ENCODE measurements around the gene POLR2E. TPM values are rescaled to one million over a fixed set of nuclear protein-coding genes. Genes with fewer than 3 reads are reported as not detected.

POLR2E gene
- total RNA-seq, 1 experiment from 2014 or later: 261 TPM

GRCh38 chr19:1047696-1048147 lies 47.5 kb downstream of the POLR2E start:
- H3K27ac ChIP-seq (ENCODE audit: insufficient read length, low read depth, low read length): no peak overlapping the region
- no peak overlapping the region for H3K23ac ChIP-seq (ENCODE audit: insufficient read length, low read depth, low read length)
- H3K23me2 ChIP-seq (ENCODE audit: insufficient read length, low read depth, low read length, poor library complexity, severe bottlenecking): no peaks in the 10 kb centered on the region
- H3K56ac ChIP-seq (ENCODE audit: insufficient read length, low read depth, low read length): no peak overlapping the region
- no peak overlapping the region for H3K4ac ChIP-seq (ENCODE audit: low read depth, low read length)
- H4K8ac ChIP-seq (replicated peaks; ENCODE audit: insufficient read length, low read depth, low read length): no peak overlapping the region
- no peak overlapping the region for H2BK12ac ChIP-seq (ENCODE audit: insufficient read length, low read depth, low read length)
- DNase-seq: peak; percentile 76
- Mint-ChIP-seq H3K36me3 (ENCODE audit: insufficient read depth in 1 of 3, low read depth in 3 of 3) (peaks cover 0 to 12% (median 2%) of the 10 kb centered on the region in 3 experiments; a peak in 2 of 7 replicates), H3K27me3 (ENCODE audit: low read depth) (no peaks in the 10 kb centered on the region), H3K4me3 (no peak overlapping the region), H3K4me1 (peaks cover 2 to 17% of the 10 kb centered on the region in 2 experiments; a peak in 3 of 4 replicates), H3K9me3 (no peaks in the 10 kb centered on the region), H3K27ac (no peak overlapping the region)
- TF ChIP-seq, protein P1, sequence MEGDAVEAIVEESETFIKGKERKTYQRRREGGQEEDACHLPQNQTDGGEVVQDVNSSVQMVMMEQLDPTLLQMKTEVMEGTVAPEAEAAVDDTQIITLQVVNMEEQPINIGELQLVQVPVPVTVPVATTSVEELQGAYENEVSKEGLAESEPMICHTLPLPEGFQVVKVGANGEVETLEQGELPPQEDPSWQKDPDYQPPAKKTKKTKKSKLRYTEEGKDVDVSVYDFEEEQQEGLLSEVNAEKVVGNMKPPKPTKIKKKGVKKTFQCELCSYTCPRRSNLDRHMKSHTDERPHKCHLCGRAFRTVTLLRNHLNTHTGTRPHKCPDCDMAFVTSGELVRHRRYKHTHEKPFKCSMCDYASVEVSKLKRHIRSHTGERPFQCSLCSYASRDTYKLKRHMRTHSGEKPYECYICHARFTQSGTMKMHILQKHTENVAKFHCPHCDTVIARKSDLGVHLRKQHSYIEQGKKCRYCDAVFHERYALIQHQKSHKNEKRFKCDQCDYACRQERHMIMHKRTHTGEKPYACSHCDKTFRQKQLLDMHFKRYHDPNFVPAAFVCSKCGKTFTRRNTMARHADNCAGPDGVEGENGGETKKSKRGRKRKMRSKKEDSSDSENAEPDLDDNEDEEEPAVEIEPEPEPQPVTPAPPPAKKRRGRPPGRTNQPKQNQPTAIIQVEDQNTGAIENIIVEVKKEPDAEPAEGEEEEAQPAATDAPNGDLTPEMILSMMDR (conservative IDR thresholded peaks at IDR 0.05): no peak
- H4K91ac ChIP-seq (ENCODE audit: insufficient read length, low read depth, low read length): no peak overlapping the region
- H2BK120ac ChIP-seq (ENCODE audit: low read depth, low read length, poor library complexity, severe bottlenecking): no peak overlapping the region
- H3K9me3 ChIP-seq (ENCODE audit: control insufficient read depth, low read depth, low read length): no peaks in the 10 kb centered on the region
- no peak overlapping the region; the same call in 1 of the 2 replicates for H3K14ac ChIP-seq (ENCODE audit: insufficient read depth, low read length)
- no peak overlapping the region for H3K4me2 ChIP-seq (ENCODE audit: insufficient read depth, insufficient read length, low read length)
- no peak overlapping the region for H3K9ac ChIP-seq (ENCODE audit: extremely low read depth, insufficient read length, low read length)
- no peak overlapping the region for H4K5ac ChIP-seq (ENCODE audit: insufficient read length, low read depth, low read length)
- H3T11ph ChIP-seq (ENCODE audit: low read length): no peak overlapping the region
- no peak overlapping the region for H2AK5ac ChIP-seq (ENCODE audit: insufficient read length, low read length)
- no peak overlapping the region for H2BK20ac ChIP-seq (ENCODE audit: low read depth, low read length, poor library complexity, severe bottlenecking)
- no CpG with 5 or more reads among the region's 20 CpGs for WGBS (ENCODE audit: extremely low coverage, insufficient read length, low lambda C conversion rate)
- no peaks in the 10 kb centered on the region for H3K79me2 ChIP-seq (ENCODE audit: insufficient read depth, low read length)
- H3K18ac ChIP-seq (ENCODE audit: insufficient read length, low read depth, low read length): no peak overlapping the region
- no peak overlapping the region for H2AFZ ChIP-seq (ENCODE audit: low read length)
- no peaks in the 10 kb centered on the region for H4K20me1 ChIP-seq (ENCODE audit: control insufficient read depth, insufficient read depth, insufficient read length)
- no peak overlapping the region for H2BK5ac ChIP-seq (ENCODE audit: insufficient read length, low read length)
- no peaks in the 10 kb centered on the region for H3K79me1 ChIP-seq (ENCODE audit: insufficient read depth, low read depth, low read length, poor library complexity, severe bottlenecking)
- H2BK15ac ChIP-seq (ENCODE audit: low read depth, low read length): no peak overlapping the region
- H3K4me1 ChIP-seq (ENCODE audit: insufficient read depth, low read length): no peaks in the 10 kb centered on the region; the same call in 1 of the 2 replicates
- H3K27me3 ChIP-seq (ENCODE audit: insufficient read depth, low read length): no peaks in the 10 kb centered on the region
